Activated CD4-positive, CD25-positive, alpha-beta regulatory T cell treated with anti-CD3 and anti-CD28 coated beads, Interleukin-2, amount 50 U/mL, for 72 hours (primary cell): ENCODE results near the gene RHOB.
A peak's percentile ranks its signal among the peaks of the same experiment; 100 is the strongest.

ENCODE experiments used
- DNase-seq: peaks from one replicate; pipeline ENCODE4 v3.0.0; 2021

Gene RHOB

DNA sequence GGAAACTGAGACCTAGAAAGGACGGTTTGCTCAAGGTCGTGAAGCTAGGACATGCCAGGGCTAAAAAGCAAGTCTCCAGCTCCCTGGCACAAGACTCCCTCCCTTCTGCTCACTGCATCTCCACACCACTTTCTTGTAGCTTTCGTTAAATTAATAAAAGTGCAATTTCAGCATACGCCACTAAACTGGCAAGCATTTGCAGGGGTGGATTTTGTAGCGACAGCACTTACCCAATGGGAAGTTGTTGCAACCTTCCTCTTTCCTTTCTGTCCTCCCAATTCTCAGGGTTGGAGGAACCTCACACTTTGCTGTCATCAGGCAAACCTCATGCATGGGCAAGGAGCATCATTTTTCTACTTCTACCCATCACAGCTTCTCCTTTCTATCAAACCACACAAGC, 7.4 kb upstream of the RHOB start:
- DNase-seq: no peak

DNA sequence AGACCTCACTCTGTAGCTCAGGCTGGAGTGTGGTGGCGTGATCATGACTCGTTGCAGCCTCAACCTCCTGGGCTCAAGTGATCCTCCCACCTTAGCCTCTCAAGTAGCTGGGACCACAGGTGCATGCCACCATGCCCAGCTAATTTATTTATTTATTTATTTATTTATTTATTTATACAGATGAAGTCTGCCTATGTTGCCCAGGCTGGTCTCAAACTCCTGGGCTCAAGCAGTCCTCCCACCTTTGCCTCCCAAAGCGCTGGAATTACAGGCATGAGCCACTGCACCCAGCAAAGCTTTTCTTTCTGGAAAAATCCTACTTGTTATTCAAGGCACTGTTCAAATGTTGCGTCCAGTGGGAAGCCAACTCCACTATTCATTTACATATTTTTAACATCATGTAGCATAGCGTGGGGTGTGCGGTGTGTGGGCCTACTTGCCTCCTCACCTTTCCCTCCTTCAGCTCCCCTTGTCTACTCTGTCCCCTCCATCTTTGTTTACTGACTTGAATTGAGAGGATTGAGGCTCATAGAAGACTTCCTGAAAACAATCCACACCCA, 6.8 kb upstream of the RHOB start:
- no peak for DNase-seq

DNA sequence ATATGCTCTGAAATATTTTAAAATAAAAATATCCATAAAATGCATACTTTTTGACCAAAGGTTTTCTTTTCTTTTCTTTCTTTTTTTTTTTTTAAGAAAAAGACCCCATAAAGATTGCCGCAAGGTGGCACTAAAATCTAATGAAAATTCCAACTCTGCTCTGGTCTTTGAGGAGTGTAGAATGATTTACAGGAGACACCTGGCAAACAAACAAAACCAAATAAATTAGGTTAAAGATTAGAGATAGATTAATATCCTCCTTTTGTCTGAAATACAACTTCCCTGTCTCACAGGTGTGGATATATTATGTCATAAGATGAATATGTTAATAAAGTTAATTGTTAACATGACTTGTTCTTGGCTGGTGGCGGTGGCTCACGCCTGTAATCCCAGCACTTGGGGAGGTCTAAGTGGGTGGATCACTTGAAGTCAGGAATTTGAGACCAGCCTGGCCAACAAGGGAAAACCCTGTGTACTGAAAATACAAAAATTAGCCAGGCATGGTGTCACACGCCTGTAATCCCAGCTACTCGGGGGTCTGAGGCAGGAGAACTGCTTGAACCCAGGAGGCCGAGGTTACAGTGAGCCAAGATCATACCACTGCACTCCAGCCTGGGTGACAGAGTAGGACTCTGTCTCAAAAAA, 3.5 kb upstream of the RHOB start:
- DNase-seq: peak; percentile 18

DNA sequence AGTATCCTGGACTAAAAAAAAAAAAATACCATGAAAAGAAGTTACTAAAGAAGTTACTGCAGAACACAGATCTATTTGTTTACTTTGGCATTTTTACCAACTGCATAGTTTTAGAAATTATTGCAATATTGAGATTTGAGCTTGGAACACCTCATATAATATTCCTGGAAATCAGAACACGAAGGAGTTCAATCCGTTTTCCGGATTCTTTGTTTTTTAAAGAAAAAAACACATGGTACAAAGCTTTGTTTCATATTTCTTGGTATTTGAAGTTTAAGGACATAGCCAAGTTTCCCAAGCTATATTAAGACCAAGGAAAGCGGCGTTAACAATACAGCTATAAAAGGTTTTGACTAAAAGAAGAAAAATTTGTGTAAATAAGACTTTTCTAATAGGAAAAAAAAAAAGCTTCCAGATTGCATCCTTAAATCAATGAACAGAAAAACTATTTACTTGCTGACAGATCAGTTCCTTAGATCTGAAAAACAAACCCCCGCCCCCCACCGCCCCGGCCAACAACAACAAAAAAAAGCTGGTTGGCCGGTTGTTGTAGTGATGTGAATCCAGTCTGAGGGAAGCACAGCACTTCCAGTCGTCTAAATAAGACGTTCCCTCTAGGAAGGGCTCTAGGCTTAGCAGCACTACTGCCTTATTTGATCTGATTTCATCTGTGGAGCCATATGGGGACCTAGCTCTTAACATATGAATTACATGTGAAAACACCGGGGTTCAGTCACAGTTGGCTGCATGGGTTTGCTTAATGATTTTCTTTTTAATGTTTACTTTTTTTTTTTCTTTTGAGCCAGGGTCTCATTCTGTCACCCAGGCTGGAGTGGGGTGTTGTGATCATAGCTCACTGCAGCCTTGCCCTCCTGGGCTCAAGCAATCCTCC, 2.5 kb upstream of the RHOB start:
- DNase-seq: no peak

DNA sequence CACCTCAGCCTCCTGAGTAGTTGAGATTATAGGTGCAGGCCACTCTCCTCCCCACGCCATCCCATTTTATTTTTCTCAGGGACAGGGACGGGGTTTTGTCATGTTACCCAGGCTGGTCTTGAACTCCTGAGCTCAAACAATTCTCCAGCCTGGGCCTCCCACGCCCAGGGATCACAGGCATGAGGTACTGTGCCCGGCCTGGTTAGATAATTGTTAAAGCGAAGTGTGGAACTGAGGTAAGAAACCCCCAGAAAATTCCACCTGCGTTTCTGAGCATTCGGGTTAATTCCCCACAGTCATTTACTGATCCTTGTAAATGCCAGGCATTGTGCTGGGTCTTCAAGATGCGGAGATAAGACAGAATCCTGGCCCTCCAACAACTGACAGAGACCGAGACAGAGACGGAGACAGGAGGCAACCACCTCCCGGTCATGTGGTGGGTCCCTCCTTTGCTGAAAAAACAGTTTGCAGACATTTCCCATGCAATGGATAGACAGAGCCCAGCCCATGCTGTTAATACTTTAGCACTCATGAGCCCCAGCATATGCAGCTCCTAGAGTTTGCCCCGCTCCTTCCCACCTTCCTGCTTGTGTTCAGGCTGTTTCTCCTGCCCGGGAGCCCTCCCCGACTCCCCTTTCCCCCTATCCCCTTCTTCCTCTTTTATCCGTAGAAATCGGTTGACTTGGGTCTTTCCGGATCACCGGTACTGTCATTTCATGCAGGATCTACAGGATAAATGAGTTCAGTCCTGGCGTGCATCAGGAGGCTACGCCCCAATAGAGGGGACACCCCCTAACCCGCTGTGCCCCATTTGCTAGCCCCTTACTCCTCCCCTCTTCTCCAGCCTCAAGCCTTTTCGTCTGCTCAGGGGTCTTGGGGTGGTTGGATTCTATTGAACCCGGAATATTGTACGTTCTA, 1.6 kb upstream of the RHOB start:
- no peak for DNase-seq

DNA sequence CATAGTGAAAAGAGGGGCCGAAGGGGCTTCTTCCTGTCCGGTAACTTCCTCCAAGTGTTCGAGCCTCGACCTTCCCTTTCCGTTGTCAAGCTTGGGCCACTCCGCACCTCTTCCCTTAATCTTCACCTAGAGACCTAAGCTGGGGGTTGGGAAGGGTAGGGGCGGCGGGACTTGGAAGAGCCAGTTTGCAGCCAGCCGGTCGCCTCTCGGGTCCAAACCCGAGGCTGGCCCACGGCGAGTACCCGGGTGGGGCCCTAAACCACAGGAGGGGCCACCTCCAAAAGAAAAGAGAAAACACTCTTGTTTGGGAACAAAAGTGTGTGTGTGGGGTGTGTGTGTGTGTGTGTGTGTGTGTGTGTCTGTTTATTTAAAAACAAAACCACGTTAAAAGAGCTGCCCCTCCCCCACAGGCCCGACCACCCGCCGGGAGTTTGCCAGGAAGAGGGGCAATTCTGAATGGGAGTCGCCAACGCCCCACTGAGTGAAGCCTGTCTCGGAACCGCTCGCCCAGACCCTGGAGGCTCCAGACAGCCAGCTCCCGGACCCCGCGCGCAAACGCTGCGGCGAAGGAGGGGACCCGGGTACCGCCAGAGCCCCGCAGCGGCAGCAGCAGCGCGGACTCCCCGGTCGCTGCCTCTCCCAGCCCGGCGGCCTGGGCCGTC, 488 bp upstream of the RHOB start:
- DNase-seq: peak; percentile 16

DNA sequence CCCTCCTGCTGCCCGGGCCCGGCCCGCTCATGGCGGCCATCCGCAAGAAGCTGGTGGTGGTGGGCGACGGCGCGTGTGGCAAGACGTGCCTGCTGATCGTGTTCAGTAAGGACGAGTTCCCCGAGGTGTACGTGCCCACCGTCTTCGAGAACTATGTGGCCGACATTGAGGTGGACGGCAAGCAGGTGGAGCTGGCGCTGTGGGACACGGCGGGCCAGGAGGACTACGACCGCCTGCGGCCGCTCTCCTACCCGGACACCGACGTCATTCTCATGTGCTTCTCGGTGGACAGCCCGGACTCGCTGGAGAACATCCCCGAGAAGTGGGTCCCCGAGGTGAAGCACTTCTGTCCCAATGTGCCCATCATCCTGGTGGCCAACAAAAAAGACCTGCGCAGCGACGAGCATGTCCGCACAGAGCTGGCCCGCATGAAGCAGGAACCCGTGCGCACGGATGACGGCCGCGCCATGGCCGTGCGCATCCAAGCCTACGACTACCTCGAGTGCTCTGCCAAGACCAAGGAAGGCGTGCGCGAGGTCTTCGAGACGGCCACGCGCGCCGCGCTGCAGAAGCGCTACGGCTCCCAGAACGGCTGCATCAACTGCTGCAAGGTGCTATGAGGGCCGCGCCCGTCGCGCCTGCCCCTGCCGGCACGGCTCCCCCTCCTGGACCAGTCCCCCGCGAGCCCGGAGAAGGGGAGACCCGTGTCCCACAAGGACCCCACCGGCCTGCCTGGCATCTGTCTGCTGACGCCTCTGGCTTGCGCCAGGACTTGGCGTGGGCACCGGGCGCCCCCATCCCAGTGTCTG, 767 bp downstream of the RHOB start:
- peak; percentile 49 for DNase-seq

DNA sequence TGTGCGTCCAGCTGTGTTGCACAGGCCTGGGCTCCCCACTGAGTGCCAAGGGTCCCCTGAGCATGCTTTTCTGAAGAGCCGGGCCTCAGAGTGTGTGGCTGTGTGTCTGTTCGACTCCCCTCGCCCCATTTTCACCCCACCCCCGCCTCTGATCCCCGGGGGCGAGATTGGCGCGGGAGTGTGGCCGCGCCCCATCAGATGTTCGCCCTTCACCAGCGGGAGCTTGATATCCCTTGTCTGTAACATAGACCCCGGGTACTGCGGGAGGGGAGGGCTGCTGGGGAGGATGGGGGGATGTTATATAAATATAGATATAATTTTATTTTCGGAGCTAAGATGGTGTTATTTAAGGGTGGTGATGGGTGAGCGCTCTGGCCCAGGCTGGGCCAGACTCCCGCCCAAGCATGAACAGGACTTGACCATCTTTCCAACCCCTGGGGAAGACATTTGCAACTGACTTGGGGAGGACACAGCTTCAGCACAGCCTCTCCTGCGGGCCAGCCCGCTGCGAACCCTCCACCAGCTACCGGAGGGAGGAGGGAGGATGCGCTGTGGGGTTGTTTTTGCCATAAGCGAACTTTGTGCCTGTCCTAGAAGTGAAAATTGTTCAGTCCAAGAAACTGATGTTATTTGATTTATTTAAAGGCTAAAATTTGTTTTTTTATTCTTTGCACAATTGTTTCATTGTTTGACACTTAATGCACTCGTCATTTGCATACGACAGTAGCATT, 1.5 kb downstream of the RHOB start:
- no peak for DNase-seq

DNA sequence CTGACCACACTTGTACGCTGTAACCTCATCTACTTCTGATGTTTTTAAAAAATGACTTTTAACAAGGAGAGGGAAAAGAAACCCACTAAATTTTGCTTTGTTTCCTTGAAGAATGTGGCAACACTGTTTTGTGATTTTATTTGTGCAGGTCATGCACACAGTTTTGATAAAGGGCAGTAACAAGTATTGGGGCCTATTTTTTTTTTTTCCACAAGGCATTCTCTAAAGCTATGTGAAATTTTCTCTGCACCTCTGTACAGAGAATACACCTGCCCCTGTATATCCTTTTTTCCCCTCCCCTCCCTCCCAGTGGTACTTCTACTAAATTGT, 2.1 kb downstream of the RHOB start:
- no peak for DNase-seq

DNA sequence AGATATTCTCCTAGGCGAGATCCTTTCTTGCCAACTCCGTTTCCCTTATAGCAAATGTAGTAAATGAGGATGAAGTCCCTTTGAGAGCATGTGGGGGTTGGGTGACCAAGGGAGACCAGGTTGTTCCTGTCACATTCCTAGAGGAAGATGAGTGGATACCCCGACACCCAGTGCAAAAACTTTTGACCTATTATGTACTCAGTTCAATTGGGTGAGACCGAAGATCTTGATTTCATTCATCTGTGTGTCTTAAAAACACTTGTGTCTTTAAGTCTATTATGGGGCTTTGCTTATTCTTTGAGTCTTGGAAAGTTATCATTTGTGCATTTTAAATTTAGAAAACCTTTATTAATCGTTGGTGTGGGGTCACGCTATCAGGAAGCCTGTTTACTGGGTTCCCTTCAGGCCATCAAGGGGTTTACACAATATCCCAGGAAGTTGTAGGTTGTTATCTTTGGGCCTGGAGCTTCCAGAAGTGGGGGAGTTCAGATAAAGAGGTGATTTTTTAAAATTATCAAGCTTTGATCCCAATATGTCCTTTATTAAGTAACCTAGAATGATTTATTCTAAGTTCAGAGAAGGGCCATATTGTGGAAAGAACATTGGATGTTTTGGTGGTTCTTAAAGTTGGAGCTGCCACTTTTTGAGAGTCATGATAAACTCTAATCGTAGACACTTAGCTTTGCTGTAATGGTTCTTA, 2.8 kb downstream of the RHOB start:
- DNase-seq: no peak

DNA sequence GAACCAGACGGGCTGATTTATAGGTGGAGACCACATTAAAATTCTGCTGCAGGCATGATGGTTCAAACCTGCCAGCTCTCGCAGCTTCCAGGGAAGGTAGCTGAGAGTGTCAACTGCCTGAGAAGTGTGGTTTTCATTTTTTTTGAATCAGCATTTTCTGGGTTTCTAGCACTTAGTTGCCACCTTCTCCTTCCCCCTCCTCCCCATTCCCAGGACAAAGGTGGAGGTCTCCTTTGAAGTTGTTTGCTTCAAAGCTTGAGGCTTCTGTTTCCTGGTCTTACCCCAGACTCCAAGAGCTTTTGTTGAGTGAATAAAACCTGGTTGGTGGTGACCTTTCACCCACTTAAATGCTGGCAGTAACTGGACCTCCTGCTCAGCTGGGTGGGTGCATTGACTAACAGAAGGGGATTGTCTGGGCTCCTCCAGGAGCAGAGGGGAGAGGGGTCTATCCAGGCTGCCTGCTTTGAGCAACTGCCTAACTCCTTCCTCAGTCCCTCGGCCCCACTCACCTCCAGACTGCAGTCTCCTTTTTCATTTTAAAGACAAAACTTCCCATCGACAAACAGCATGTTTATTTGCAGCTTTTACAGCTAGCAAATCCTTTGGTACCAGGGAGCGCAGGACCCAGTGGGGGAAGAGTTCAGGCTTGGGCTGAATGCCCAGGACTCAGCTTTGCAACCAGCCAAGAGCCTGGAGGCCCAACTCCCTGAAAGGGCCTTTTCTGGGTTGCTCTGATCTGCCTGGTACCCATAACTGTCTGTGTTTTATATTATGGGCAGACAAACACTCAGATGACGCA, 3.5 kb downstream of the RHOB start:
- no peak for DNase-seq

DNA sequence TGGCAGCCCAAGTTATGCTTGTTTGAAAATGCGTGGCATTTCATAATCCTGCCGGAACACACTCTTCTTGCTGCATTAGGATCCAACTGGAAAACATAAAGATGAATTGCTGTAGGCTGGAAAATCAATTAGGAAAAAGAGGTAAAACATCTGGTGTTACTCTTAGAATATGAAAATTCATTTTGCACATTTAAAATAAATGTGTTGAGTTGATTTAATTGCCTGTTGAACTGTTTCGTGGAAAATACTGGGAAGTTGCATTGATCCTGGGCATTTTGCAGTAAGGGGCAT, 4.1 kb downstream of the RHOB start:
- no peak for DNase-seq

DNA sequence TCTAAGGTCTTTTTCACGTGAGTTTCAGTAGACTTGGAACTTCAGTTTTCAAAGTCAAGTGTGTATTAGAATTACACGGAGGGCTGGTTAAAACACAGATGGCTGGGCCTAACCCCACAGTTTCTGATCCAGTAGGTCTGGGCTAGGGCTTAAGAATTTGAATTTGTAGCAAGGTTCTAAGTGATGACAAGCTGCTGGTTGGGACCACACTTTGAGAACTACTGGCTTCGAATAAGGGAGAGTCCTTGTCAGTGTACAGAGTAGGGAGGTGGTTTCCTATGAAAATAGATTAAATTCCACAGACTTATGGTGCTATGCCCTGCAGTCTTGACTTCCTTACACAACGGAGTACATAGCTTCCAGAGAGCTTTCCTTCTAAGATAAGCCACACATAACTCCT, 4.5 kb downstream of the RHOB start:
- DNase-seq: no peak

DNA sequence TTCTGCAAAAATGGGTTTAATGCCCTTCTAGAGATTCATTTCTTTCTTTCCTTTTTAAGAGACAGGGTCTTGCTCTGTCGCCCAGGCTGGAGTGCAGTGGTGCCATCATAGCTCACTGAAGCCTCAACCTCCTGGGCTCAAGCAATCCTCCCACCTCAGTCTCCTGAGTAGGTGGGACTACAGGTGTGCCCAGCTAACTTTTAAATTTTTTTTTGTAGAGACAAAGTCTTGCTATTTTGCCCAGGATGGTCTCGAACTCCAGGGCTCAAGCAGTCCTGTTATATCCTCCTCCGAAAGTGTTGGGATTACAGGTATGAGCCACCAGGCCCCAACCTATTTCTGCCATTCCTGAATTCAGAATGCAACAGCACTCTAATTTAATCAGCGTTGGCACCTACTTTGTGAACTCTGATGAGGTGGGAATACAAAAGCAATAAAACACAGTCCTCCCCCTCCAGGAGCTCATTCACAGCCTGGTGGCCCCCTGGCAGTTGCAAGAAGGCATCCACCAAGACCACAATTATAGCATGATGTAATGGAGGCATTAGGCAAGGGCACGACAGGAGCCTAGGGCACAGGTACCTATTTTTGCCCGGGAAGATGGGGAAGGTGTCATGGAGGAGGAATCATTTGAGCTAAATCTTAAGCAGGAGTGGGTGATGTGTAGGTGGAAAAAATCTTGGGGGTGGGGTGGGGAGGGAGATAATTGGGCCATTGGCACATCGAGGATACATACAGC, 5.1 kb downstream of the RHOB start:
- no peak for DNase-seq

DNA sequence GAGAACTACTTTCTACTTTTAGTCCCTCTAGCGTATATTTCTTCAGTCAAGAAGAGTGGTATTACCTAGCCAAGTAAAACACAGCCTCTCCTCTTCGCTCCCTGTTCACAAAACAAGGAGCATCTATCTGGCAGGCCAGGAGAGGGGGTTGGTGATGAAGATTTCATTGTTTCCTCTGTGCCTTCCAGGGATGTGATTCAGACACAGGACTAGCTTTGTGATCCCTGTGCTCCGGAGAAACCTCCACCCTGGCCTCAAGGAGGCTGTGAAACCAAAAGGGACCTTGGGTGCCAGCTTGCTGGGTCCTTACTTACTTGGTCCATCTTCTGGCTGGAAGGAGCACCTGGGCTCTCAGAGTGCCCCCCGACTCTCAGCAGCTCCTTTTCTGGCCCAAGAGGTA, 5.7 kb downstream of the RHOB start:
- DNase-seq: no peak

DNA sequence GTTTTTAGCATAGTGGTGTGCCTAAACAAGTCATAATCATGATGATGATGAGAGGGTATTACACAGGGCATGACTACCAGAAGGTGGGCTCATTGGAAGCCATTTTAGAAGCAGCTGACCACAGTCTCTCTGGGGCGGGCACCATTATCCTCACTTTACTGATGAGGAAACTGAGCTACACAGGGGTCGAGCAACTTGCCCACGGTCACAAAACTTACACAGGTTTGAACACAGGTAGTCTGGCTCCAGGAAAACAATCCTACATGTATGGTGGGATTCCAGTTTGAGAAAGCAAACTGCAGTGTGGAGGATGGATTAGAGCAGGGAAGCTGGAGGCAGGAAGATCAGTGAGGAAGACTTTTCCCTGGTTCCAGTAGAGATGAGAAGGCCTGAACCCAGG, 6.2 kb downstream of the RHOB start:
- no peak for DNase-seq

DNA sequence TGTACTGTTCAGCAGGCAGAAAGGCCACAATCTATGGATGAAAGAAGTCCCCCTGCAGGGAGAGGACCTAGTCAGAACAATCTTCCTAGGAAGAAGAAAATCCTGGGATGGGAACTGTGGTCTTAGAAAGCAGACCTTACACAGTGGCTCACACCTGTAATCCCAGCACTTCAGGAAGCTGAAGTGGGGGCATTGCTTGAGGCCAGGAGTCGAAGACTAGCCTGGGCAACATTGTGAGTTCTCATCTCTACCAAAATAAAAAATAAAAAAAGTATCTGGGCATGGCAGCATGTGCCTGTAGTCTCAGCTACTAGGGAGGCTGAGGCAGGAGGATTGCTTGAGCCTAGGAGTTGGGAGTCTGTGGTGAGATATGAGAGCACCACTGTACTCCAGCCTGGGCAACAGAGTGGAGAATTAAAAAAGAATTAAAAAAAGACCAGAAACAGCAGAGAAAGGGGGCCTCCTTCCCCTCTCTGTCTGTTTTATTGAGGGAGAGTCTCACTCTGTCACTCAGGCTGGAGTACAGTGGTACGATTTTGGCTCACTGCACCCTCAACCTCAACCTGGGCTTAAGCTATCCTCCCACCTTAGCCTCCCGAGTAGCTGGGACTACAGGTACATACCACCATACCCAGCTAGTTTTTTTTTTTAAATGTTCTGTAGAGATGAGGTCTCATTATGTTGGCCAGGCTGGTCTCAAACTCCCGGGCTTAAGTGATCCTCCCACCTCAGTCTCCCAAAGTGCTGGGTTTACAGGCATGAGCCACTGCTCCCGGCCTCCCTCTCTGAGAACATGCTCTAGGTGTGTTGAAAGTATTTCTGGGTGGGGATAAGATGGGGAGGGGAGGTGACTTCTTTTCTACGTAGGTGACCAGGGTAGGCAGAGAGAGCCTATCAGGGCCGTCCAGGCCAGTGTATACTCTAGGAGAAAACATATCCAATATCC, 7.4 kb downstream of the RHOB start:
- DNase-seq: no peak

DNA sequence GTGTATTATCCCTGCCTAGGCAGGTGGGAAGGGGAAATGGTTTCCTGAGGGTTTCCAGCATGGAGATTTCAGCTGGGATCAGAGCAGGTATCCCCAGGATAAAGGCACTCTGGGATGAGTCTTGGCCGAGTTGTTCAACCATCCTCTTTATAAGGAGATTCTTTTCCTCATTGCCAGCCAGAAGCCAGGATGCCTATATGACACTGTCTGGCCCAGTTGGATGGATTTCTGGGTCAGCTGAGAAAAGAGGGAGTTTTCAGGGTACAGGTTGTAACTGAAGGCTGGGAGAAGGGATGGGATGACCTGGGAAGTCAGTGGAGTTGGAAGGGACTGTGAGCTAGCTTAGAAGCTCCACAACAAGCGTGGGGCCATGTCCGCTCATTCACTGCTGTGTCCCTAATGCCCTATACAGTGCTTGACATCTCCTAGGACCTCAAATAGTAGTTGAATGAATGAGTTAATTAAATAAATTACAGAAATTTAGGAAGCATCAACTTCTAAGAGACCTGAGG, 8.3 kb downstream of the RHOB start:
- no peak for DNase-seq
